LNCAP (cell line): ENCODE measurements around the gene ZFHX3.

Experiments
- TF ChIP-seq, protein P1 (sequence below): fragments of 450-650 bp; IDR thresholded peaks from 2 replicates; pipeline ENCODE4 v1.5.1; 2017; ENCODE audit warnings: mild to moderate bottlenecking

The ZFHX3 gene

DNA sequence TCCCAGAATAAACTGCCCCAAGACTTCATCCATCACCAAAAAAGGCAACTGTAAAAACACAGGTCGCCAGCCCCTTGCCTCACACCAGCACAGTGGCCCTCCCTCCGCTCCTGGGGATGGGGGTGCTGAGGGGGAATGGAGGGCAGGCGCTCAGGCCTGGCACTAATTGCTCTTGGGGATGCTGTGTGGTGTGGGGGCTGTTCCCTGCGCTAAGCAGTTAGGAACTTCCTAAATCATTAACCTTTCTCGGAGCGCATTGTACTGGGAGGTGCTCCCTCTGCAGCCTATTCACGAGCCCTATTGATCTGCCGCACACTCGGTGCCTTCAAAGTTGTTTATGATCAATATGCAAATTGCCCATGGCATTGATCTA, 199.9 kb downstream of the ZFHX3 start:
- TF ChIP-seq, protein P1, sequence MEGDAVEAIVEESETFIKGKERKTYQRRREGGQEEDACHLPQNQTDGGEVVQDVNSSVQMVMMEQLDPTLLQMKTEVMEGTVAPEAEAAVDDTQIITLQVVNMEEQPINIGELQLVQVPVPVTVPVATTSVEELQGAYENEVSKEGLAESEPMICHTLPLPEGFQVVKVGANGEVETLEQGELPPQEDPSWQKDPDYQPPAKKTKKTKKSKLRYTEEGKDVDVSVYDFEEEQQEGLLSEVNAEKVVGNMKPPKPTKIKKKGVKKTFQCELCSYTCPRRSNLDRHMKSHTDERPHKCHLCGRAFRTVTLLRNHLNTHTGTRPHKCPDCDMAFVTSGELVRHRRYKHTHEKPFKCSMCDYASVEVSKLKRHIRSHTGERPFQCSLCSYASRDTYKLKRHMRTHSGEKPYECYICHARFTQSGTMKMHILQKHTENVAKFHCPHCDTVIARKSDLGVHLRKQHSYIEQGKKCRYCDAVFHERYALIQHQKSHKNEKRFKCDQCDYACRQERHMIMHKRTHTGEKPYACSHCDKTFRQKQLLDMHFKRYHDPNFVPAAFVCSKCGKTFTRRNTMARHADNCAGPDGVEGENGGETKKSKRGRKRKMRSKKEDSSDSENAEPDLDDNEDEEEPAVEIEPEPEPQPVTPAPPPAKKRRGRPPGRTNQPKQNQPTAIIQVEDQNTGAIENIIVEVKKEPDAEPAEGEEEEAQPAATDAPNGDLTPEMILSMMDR = no peak

- TF ChIP-seq, protein P1 = peak; percentile 69; the same call in 1 of the 2 replicates
Measured at GRCh38 chr16:72847187-72848027, 200.5 kb downstream of the ZFHX3 start.

DNA sequence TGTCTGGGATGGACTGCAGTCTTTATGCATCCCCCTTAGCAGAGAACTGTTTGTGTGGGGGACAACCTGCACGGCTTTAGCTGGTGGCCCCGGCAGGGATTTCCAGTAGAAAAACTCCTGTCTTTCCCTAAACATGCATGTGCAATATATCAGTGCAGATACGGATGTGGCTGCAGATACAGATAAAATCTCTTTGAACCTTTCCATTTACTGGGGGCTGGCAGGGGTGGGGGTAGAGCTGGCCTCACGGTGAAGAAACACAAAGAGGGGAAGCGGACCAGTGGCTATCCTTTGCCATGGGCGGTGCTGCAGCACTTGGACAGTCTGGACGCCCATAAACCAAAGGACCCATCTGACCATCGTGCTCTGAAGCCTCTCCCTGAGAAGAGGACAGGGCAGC, 201.3 kb downstream of the ZFHX3 start:
- TF ChIP-seq, protein P1 = no peak

DNA sequence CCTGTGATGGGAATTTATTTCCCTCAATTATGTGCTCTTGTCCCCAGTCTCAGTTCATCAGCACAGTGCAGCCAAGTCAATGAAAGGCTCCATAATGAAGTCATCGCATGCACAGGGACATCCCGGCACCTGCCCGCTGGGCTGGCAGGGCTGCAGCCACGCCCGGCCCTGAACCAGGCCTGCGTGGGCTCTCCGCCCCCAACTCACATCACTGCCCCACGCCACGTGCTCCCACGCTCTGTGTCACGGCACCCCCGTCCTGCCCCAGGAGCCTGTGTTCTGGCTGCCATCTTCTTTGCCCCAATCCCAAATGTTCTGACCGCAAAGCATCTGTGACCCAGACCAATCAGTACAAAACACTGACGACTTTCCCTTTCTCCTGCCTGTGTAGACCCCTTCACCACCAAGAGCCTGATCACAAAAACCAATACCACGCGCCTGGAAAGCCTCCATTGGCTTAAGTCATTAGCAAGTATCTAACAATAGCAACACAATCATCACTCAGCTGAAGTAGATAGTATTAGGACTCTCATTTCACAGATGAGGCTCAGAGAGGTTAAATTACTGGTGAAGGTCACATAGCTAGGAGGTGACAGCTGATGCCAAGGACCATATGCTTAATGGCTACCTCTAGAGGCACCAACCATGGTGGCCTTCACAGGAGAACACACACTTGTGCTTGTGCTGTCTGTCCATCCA, 202.5 kb downstream of the ZFHX3 start:
- TF ChIP-seq, protein P1 = no peak

DNA sequence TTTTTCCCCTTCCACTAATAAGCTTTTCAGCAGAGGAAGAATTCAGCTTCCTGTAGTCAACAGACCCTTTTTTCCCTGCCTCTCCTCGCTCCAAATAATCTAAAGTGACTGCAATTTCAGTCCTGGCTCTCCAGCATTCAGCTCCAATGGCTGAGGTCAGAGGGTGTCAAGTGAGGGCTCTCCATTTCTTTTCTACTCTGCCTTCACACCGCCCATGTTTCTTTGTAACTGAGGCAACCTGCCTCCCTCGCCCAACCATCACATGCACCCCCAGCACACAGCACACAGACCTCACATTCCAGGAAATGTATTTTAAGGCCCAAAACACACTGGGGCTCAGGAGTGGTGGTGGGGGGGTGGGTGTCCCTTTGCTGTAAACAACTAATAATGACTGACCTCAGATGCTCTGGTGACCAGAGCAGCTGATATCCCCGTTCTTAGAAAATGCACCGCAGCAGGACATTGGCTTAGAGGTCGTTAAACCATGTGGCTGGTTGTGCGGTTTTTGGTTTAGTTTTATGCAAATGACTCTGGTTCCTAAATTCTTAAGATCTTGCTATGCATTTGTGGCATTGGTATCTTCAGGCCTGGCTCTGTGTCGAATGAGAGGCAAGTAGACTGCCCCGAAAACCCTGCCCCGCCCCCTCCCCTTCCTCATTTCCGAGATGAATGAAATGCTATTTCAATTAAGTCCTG, 203.6 kb downstream of the ZFHX3 start:
- TF ChIP-seq, protein P1 = no peak

DNA sequence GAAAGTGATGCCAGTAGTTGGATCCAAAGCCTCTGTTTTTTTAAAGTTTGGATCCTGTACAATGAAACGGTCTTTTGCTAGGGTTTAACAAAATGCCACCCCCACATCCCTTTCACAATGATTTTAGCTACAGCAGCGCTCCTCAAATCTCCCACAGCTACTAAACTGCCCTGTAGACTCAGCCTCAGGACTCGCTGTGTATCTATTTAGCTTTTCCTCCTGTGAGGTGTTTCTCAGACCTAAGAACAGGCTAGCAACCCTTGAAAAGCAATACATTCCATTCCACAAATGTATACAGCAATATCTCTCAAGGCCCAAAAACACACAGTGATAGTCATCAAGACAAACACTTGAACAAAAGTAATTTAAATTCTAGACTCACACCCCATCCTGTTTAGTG, 206.4 kb downstream of the ZFHX3 start:
- TF ChIP-seq, protein P1 = no peak

DNA sequence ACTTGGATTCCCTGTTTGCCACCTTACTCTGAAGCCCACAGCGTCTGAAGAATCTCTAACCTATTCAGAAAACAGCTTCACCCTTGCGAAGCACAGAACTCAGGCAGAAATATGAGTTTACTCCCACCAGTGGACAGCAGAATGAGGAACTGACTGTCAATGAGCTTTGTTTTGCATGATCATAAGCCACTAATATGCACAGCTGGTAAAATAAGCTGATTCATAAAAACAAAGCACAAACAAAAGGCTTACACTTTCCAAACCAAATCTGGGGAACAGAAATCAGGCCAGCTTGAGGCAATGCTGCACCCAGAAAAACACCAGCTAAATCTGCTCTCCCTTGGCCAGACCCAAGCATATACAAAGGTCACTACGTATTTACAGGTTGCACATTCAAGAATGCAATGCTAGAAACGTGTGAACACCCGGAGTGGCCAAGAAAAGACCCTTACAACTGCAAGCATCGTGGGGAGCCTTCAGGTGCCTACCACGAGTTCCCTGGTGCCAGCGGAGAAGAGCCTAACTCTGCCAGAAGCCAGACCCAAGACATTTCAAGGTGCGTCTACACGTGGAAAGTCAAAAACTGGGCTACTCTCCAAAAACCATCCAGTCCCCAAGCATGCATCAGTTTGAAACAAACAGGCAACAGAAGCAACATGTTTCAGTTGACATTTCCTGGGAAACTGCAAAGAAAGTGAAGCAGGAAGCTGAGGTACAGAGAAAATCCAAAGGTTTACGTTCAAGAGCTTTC, 207.1 kb downstream of the ZFHX3 start:
- TF ChIP-seq, protein P1 = no peak
